ENCODE measurements around the gene ELL. TPM values are rescaled to one million over a fixed set of nuclear protein-coding genes. Genes with fewer than 3 reads are reported as not detected.

ELL gene
- total and polyA plus RNA-seq, 2 donors (not counting 3 experiments of a cell fraction or from before 2014, with no cell fraction given): 9.9 to 18.2 TPM

DNA sequence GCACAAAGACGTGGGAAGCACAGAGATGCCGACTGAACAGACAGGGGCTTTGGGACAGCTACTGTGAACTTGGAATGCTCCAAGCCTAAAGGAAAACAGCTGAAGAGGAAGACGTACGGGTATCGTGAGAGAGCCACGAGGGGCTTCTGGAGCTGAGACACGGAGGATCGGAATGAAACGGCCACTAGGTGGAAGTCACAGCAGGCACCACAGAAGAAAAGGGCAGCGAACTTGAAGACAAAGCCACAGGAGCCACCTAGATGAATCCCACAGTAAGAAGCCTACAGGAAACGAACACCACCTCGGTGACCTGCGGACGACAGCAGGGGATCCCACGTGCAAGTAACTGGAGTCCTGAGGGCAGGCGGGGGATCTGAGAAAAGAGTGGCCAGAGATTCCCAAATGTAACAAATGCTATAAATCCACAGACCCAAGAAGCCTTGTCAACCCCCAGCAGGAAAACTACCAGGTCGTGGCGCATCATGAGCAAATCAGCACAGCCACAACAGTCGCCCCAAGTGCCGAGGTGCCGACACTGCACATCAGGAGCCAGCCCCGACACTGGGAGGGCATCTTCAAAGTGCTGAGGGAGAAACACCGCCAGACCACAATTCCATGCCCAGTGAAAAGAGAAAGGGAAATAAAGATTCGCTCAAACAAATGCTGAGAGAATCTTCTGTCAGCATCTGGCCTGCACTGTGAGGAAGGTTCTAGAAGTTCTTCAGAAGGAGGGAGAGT, 44.7 kb downstream of the ELL start:
- TF ChIP-seq MYC (IDR thresholded peaks at IDR 0.05; ENCODE audit: low read depth, low read length) (no peak), POLR2AphosphoS5 (IDR thresholded peaks at IDR 0.05; ENCODE audit: insufficient read depth, low read depth, low read length) (no peak), EZH2 (IDR thresholded peaks at IDR 0.05; ENCODE audit: borderline replicate concordance, low read depth, low read length, severe bottlenecking) (no peak), FOS (IDR thresholded peaks at IDR 0.05; ENCODE audit: borderline replicate concordance, insufficient read depth, low read length) (no peak)
- TF ChIP-seq, protein P1, sequence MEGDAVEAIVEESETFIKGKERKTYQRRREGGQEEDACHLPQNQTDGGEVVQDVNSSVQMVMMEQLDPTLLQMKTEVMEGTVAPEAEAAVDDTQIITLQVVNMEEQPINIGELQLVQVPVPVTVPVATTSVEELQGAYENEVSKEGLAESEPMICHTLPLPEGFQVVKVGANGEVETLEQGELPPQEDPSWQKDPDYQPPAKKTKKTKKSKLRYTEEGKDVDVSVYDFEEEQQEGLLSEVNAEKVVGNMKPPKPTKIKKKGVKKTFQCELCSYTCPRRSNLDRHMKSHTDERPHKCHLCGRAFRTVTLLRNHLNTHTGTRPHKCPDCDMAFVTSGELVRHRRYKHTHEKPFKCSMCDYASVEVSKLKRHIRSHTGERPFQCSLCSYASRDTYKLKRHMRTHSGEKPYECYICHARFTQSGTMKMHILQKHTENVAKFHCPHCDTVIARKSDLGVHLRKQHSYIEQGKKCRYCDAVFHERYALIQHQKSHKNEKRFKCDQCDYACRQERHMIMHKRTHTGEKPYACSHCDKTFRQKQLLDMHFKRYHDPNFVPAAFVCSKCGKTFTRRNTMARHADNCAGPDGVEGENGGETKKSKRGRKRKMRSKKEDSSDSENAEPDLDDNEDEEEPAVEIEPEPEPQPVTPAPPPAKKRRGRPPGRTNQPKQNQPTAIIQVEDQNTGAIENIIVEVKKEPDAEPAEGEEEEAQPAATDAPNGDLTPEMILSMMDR (IDR thresholded peaks at IDR 0.05; ENCODE audit: extremely low read depth in 1 of 2, insufficient read depth in 1 of 2, low read depth in 1 of 2, low read length in 2 of 2): peak; percentile 9 to 10
- TF ChIP-seq, protein P2, sequence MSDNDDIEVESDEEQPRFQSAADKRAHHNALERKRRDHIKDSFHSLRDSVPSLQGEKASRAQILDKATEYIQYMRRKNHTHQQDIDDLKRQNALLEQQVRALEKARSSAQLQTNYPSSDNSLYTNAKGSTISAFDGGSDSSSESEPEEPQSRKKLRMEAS (IDR thresholded peaks at IDR 0.05; ENCODE audit: insufficient read depth, insufficient read length): no peak
- H3K79me2 ChIP-seq (ENCODE audit: control insufficient read depth, insufficient read depth, low read length): peaks cover 41% of the 10 kb centered on the region
- BruUV-seq (replicated peaks): no TSS peak
- no peak overlapping the region for H2AFZ ChIP-seq (ENCODE audit: low read depth, low read length)
- DNase-seq (ENCODE audit: low read depth, low spot score) (no peak), FAIRE-seq (no peak)
- H3K4me2 ChIP-seq (ENCODE audit: insufficient read depth, low read length): no peak overlapping the region
- dilution Hi-C loops (cut with MboI; ENCODE audit: extremely low pct_ligation_motif_present, low sequenced_read_pairs) (no loop called here), intact Hi-C loops (cut with micrococcal nuclease) (no loop called here)
- H3K9ac ChIP-seq (replicated peaks; ENCODE audit: extremely low read depth, insufficient read depth, low read length): no peak overlapping the region
- no peaks in the 10 kb centered on the region for H3K9me1 ChIP-seq (replicated peaks; ENCODE audit: control insufficient read depth, extremely low read depth, insufficient read depth, low read length)
- H3K27me3 ChIP-seq (ENCODE audit: control insufficient read depth in 2 of 2, insufficient read depth in 2 of 2, low read length in 2 of 2): no peaks in the 10 kb centered on the region
- ChIA-PET CTCF (interaction anchor here (0.9 kb wide), 1 partner anchor 43 kb away, joined by 3 read pairs; no protein-coding TSS in a partner anchor), POLR2A (no interaction called here)
- no peak overlapping the region for H3K4me3 ChIP-seq (replicated peaks in 1 of 3; ENCODE audit: insufficient read depth in 1 of 3, low read depth in 1 of 3, low read length in 3 of 3)
- H3K4me1 ChIP-seq (ENCODE audit: control insufficient read depth, extremely low read depth, insufficient read depth, low read length): peaks cover 19% of the 10 kb centered on the region
- peaks cover 0 to 3% of the 10 kb centered on the region in 2 experiments for H3K36me3 ChIP-seq (ENCODE audit: control insufficient read depth in 2 of 2, extremely low read depth in 1 of 2, insufficient read depth in 2 of 2, low read length in 2 of 2)
- H3K9me3 ChIP-seq (replicated peaks; ENCODE audit: control insufficient read depth, insufficient read depth, low read length): no peaks in the 10 kb centered on the region
- H3K27ac ChIP-seq (ENCODE audit: insufficient read depth, low read depth, low read length): no peak overlapping the region
- no peaks in the 10 kb centered on the region for H4K20me1 ChIP-seq (replicated peaks; ENCODE audit: control insufficient read depth, extremely low read depth, insufficient read depth, low read length)
